Stimulated activated CD4-positive, alpha-beta T cell treated with anti-CD3 and anti-CD28 coated beads, TNF-alpha, amount 100 ng/mL, for 4 hours (primary cell): ENCODE measurements around the gene RRAS2.
"Not testable (repeated sequence)": the region's sequence is repeated elsewhere in the genome, so short reads cannot be mapped to it uniquely, and the experiment has no call there.

Experiments used
- DNase-seq, 3 experiments: peaks; one replicate each; pipeline ENCODE4 v3.0.0-alpha.2; 2020; ENCODE audit warnings: low read depth in 3 of 3

The RRAS2 gene

DNA sequence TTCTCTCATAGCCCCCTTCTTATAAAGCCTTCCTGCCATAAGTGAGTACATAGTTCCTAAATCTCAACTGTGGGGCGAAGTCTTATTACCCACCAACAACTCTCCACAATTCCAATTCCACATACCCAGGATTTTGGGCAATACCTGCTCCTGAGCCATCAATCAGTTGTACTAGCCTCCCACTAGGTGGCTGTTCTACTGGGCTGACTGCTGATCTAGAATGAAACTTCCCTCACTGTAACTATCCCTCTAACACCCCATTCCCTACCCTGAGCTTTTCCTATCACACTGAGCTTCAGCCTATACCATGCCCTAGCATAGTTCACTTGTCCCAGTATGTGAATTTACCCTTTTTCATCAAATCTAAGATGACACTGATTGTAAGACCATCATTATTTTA is 52.5 kb downstream of the RRAS2 start:
- no peak for DNase-seq

DNA sequence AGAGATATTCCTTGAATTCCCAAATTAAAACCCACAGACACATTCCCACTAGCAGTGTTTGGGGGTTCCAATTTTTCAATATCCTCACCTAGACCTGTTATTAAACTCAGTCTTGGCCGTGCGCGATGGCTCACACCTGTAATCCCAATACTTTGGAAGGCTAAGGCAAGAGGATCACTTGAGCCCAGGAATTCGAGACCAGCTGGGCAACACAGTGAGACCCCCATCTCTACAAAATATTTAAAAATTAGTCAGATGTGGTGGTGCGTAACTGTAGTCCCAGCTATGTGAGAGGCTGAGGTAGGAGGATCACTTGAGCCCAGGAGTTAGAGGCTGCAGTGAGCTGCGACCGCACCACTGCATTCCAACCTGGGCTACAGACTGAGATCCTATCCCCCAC is 53.3 kb downstream of the RRAS2 start:
- DNase-seq, result no peak

DNA sequence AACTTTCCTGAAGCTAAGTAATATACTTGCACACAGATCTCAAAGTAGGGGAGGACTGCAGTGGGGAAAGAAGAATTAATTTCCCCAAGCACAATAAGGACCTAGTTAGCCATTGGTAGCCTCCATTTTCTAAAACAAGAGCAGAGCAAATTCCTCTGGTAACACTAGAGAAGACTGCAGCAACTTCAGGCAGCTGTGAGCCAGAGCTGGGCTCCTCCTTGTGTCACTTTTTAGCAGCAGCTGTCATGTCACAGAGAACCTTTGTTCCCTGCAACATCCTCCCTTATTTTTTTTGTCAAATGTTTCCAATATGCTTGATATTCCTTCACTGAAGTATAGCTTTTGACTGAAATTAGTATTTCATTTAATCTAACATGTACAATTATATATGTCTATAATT is 54.4 kb downstream of the RRAS2 start:
- no peak for DNase-seq

DNA sequence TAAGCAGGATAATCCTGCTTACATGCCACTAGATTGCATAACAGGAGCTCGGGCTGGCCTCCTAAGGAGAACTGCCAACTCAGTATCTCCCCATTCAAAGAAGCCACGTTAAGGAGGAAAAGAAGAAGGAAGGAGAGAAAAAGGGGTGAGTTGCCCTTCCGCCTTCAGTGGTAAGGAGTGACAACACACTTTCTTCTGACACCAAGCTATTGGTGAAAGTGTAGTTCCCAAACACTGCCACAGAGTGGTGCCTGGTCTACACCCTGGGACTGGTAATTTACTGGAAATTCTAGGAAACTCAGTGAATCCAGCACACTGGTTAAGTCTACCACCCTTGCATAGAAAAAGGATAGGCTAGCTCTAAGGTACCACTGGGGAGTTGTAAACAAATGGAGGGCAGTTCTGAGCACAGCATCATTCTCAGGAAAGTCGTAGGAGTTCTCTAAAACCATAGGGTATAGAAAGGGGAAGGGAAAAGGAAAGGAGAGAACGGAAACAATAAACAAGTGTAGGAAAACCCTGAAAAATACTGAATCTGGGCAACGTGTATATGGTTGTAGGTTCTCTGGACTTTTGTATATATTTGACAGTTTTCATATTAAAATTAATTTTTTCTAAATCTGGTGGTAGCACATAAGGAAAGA is 58.2 kb downstream of the RRAS2 start:
- no peak for DNase-seq

DNA sequence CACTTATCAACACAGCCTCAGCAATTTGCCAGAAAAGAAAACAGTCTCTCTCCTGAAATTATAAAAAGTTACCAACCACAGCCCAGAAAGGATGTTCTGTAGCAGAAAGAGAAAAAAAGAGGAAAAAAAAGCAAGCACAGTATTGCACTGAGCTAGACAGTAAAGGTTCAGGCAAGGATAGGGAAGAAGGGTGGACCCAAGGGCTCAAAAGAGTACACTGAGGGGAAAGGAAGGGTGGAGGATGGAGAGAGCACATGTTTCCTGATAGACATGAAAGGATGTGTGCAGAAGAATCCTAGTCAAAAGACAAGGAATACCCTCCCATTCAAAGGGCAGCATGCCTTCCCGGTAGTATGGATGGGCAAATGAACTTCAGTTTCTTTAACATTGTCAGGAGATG is 59.1 kb downstream of the RRAS2 start:
- no peak for DNase-seq

DNA sequence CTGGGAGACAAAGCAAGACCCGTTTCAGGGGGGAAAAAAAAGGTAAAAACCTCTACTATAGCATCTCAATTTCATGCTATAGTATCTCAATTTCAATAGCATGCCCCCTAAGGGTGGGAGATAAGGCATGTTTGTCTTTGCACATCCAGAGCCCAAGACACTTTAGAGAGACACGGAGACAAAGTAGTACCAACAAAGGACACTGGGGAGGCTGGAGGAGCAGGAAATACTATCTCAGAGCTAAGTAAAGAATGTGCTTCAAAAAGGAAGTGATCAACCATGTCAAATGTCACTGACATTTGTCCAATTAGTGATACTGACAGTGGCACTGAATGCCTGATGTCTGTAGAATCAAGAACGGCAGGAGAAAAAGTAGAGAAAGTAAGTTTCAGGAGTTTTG is 68.6 kb downstream of the RRAS2 start:
- no peak for DNase-seq

DNA sequence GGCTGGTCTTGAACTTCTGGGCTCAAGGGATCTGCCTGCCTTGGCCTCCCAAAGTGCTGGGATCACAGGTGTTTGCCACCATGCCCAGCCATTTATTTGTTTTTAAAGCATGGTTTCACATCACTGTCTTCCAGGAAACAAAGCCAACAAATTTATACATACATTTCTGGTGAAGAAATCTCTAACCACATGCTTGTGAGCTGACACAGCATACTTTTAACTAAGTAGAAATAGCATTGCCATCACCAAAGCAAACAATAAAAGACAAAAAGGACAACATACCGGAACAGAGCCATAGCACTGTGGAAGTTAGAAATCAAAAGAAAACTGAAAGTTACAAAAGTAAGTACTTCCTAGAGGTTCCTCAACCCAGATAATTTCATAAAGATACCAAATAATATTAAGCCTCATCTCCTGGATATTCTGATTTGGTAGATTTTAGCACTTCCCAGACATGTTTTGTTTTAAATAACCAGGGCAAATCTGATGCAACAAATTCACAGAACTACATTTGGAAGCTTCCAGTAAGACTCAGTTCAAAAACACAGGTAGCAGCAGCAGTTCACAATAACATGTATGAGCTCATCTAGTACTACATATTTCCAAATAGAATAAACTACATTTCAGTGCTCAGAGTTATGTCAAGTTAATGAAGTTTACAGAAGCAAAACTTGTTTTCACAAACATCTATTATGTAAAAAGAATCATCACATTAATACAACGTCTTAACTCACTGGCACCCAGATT is 70.6 kb downstream of the RRAS2 start:
- no peak for DNase-seq

DNA sequence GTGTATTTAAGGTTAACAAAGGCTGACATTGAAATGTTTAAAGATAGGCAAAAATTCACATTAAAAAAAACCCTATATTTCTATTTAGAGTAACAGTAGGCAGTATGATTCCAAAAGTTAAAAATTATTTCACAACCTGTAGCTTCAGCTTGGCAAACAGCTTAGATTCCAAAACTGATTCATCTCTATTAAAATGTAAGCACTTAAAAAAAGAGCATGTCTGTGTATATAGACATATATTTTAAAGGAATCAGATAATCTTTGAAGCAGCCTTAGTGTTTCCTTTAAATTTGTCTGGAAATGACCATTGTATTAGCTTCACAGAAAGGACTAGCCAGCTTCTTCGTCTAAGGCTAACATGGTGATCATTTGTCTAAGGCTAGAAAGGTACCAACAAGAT is 80.1 kb downstream of the RRAS2 start:
- DNase-seq, result not testable (repeated sequence)

DNA sequence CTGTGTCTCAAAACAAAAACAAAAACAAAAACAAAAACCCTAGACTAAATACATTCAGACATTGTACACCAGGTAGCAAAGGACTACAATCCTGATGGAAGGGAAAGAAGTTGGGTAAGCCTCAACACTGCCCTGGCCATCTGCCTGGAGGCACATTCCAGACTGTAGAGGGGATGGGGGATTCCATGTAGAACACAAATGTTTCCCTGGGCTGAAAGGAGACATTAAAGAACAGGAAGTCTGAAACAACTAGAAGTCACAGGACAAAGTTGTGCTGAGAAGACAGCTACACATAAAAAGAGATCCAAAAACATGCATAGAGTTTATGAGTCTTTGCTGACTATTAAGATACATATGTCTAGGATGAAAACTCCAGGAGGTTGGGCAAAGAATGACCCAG is 83.9 kb downstream of the RRAS2 start:
- DNase-seq, result no peak

DNA sequence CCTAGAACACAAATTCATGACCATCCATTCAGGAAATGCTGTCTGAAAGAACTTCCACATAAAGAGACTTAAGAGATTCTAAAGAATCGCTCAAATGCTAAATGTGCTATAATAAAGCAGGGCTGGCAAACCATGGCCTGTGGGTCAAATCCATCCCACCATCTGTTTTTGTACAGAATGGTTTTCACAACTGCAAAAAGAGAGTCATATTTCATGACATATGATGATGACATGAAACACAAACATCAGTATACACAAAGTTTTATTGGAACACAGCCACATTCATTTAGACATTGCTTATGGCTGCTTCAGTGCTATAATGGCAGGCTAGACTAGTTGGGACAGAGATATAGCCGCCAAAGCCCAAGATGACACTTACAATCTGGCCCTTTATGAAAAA is 85.1 kb downstream of the RRAS2 start:
- no peak for DNase-seq

DNA sequence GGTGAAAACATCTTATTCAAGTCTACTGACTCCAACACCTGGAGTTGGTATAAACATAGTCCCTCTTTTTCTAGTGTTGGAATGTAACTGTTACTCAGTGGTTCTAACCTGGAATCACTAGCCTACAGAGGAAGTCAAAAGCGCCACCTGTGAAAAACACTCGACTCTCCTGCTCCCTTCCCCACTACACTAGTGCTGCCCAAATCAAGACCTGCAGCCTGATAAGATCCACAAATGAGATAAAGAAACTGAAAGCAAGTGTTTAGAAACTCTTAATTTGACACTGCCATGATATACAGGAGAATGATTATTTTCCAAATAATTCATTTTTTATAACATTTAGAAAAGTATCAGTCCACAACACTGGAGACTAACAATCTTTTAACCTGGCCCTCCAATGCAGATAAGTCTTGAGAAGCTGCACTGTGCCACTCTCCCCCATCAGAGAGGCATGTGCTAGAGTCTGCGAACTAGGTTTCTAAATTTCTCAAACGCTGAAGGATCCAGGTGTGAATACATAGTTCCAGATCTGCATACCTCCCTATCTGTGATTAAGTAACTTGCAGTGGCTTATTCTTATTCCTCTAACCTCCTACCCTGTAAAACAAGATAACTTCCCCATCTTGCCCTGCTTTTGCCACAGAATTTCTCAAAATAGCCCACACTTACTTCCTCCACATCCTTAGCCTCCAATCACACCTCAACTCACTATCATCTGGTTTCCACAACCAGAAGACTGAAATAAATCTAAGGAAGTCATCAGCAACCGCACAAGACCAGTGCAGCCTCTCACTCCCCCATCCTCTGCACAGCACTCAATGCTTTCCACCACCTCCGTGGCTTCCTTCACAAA is 88.1 kb downstream of the RRAS2 start:
- no peak for DNase-seq

DNA sequence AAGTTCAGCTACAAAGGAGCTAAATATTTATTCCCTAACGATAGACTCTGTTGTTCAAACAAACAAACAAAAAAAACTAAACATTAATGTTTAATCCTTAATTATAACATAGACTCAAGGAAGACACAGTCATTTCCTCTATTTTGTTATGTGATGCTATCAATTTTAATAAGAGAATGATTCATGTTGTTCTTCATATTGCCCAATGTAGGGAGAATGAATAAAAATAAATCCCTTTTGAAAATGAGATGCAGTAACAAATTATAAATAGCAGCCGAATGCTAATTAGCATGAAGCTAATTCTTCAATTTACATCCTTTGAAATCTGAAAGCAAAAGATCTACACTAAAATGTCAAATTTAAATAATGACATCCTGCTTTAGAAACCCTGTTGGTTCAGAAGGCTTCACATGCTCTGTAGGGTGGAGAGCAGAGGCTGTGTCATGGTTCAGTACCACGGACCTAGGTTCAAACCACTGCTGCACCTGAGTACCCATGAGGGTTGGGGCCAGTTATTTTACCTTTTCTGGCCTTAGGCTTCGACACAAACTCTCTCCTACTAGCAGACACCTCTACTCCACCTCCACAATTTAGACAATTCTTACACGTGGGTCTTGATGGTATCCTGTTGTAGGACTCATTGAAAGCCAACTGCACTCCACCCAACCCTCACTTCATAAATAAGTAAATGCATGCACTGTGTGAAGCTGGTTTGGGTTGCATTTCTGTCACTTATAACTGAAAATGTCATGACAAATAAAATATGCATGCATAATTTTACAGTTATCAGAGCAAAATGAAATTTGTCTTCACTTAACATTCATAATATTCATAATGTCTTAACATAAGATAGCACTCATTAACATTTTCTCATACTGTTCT is 89.0 kb downstream of the RRAS2 start:
- DNase-seq, result no peak

DNA sequence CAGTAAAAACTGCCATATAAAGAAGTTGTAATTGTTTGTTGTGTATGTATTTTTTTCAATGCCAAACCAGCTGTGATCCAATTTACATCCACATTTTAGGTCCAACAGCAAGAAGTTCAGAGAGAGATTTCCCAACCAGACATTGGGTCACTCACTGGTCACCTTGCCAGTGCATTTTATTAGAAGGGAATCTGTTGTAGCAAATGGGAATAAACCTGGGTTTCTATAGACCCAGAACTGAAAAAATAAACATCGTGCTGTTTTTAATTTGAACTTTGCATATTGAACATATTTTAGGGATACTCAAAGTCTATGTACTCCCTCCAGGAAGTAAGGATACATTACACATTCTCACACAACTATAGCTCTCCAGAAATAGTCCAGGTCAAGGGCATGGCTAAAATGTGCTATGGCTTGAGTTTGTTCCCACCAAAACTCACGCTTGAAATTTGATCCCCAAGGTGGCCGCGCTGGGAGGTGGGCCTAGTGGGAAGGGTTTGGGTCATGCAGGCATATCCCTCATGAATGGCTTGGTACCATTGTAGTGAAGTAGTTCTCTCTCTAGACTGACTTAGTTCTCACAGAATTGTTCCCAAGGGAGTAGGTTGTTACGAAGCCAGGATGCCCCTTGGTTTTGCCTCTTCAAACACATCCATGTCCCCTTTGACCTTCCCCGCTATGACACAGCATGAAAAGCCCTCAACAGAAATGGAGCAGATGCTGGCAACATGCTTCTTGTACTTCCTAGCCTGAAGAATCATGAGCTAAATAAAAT is 90.9 kb downstream of the RRAS2 start:
- DNase-seq, result no peak

DNA sequence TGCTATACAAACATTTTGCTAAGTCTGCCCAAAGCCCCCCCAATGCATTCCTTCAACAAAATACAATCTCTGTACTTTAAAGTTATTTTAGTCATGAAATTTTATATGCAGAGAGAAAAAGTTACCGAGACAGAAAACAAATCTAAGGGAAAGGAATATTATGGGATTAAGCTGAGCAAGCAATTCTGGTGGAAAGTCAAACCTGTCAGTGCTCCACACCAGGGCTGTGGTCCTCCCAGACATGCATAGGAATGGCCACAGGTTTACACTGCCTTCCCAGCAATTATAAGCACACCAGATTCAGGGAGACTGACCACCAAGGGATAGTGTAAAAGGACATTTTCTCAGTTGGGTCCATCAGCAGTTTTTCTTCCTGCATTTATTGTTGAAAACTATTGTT is 92.4 kb downstream of the RRAS2 start:
- no peak for DNase-seq

DNA sequence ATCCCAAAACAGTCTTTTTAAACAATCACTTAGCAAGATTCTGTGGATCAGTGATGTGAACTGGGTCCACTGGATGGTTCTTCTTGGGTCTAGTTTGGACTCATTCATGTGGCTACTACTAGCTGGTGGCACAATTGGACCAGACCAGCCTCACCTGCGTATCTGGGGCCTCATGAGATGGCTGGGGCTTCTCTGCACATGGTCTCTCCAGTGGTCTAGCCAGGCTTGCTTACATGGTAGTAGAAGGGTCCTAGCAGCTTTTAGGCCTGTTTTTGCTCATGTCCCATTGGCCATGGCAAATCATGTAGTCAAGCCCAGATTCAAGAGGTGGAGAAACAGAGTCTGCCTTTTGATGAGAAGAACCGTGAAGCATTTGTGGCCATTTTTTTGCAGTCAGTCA is 94.0 kb downstream of the RRAS2 start:
- no peak for DNase-seq

DNA sequence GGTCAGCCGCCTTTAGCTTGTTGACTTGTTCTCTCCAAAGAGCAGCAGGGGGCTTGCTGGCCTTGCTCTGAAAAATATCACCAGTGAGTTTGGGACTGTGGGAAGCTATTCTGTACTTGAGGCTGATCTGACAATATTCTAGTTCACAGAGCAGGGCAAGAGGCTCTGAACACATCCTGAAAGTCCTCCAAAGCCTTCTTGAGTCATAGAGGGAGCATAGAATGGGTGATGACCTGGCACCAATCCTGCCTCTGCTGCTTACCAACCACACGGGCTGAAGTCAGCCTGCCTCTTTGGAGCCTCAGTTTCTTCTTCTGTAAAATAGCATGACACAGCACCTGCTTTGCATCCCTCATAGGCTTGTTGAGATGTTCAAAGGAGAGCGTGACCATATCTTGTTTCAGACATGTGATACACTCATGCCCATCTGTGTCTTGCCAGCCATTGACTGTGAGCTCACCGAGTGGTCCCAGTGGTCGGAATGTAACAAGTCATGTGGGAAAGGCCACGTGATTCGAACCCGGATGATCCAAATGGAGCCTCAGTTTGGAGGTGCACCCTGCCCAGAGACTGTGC is 96.6 kb downstream of the RRAS2 start:
- DNase-seq, result no peak

DNA sequence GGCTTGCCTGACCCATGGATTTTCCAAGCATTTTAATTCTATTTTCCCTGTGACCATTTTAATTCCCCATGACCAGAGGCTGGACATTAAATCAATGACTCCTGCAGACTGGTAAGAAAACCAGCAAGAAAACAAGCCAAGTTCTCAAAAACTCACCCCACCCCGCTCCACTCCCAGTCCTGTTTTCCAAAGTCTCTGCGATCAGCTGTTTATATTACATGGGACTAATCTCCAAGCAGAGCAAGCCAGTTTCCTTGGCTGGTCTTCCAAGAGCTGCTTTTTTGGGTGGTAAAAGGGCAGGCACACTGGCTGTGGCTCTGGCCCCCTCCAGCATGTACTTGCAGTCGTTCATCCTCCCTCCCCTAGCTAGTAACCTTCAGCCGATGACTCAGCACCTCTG is 97.9 kb downstream of the RRAS2 start:
- no peak for DNase-seq

DNA sequence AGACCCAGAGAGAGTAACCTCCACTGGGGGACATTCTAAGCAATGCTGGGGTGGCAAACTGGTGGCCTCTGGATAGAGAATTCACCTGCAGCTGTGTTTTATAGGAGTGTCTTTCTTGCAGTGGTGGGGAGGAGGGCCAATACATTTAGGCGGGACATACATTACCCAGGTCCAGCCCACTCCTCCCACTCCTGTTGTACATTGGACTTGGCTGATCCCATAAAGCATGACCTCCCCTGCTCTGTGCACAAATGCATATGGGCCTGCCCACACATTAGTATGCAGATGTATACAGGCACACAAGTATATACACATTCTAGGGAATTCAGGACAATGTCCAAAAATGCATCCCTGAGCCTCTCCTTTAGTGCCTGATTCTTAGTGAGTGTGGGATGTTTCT is 99.1 kb downstream of the RRAS2 start:
- no peak for DNase-seq

DNA sequence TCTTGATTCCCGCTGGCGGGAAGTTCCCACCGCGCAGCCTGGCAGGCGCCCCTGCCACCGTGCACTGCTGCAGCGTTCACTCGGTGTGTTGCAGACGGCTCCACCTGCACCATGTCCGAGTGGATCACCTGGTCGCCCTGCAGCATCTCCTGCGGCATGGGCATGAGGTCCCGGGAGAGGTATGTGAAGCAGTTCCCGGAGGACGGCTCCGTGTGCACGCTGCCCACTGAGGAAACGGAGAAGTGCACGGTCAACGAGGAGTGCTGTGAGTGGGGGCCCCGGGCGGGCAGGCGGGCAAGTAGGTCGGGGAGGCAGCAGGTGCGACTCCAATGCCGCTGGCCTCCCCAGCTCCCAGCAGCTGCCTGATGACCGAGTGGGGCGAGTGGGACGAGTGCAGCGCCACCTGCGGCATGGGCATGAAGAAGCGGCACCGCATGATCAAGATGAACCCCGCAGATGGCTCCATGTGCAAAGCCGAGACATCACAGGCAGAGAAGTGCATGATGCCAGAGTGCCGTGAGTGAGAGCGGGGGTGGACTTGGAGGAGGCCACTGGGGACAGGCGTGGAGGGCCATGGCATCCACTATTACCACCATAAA is 99.7 kb downstream of the RRAS2 start:
- no peak for DNase-seq

DNA sequence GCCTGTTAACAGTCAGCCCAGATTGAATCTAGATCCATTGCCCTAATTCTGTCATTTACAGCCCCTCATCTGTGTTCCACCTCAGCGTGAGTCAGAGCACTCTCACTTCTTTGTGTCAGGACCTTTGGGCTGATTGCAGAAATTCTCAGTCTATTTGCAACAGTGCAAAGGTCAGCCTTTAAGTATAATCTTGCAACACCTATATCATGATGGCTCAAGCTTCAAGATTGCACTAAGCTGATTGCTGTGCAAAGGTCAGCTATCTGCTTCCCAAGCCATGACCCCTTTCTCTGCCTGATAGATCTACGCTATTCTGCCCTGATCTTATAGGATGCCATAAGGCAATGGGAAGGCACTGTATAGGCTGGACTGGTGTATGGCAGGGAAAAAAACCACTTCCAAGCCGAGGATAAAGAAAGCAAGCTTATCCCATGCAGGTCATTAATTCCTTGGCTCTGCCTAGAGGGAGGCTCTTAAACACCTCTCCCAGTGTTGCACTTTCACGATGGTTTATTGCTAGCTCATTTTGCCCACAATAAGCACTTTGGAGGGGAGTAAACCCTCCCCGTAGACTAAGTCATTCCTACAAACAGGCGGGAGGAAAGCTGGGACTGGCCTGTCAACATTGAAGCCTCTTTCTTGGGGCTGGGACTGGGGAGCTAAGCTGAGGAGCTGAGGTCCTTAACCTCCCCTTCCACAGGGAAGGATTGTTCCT is 100.6 kb downstream of the RRAS2 start:
- DNase-seq, result no peak
